Heart left ventricle (tissue), 16 donors: ENCODE results near the gene UCHL1. TPM values are rescaled to one million over a fixed set of nuclear protein-coding genes. Genes with fewer than 3 reads are reported as not detected.

ENCODE experiments used
- ATAC-seq, 4 donors: fragments of 200-7000 bp; cut with Tn5 transposase; one replicate each; pipeline ENCODE4 v1.9.1; 2020 to 2022; ENCODE audit warnings: moderate library complexity in 4 of 4, mild to moderate bottlenecking in 3 of 4, moderate number of reproducible peaks in 1 of 4
- DNase-seq, 5 donors: peaks; one replicate each; pipeline ENCODE4 v3.0.0-alpha.2; 2020
- H3K27ac ChIP-seq, 12 donors: fragments of 200-600 bp; sonication (generic) in 4 of 12; one replicate each; pipeline versions ENCODE4 v1.5.0 to v1.8.0; 2016 to 2022; ENCODE audit warnings: mild to moderate bottlenecking in 2 of 12
- H3K27me3 ChIP-seq, 9 donors: fragments of 200-600 bp; sonication (generic) in 2 of 9; one replicate each; pipeline versions ENCODE4 v1.5.1 to v1.8.0; 2016 to 2022; ENCODE audit warnings: mild to moderate bottlenecking in 3 of 9
- H3K36me3 ChIP-seq, 9 donors: fragments of 200-600 bp; sonication (generic) in 2 of 9; one replicate each; pipeline versions ENCODE4 v1.5.0 to v1.8.0; 2018 to 2022; ENCODE audit warnings: mild to moderate bottlenecking in 2 of 9
- H3K4me1 ChIP-seq, 12 donors: fragments of 200-600 bp; sonication (generic) in 4 of 12; one replicate each; pipeline versions ENCODE4 v1.5.0 to v1.8.0; 2016 to 2022; ENCODE audit warnings: mild to moderate bottlenecking in 3 of 12
- H3K4me3 ChIP-seq, 12 donors: fragments of 200-600 bp; sonication (generic) in 4 of 12; one replicate each; pipeline versions ENCODE4 v1.5.0 to v1.8.0; 2017 to 2022; ENCODE audit warnings: mild to moderate bottlenecking in 9 of 12, moderate library complexity in 4 of 12
- H3K9me3 ChIP-seq, 12 donors: fragments of 200-600 bp; sonication (generic) in 4 of 12; one replicate each; pipeline versions ENCODE4 v1.5.0 to v1.8.0; 2016 to 2022; ENCODE audit warnings: mild to moderate bottlenecking in 1 of 12
- CTCF ChIP-seq, 12 donors: fragments of 200-600 bp; sonication (generic) in 4 of 12; IDR thresholded peaks; one replicate each; pipeline versions ENCODE4 v1.5.0 to v1.8.0; 2018 to 2022; ENCODE audit warnings: antibody characterized with exemption in 12 of 12, mild to moderate bottlenecking in 5 of 12
- POLR2A ChIP-seq, 2 donors: fragments of 450-650 bp; IDR thresholded peaks; one replicate each; pipeline ENCODE4 v1.6.1; 2017; ENCODE audit warnings: antibody characterized with exemption in 2 of 2, mild to moderate bottlenecking in 2 of 2, moderate library complexity in 2 of 2
- WGBS, 4 donors: extraction: QIAGEN DNeasy Blood & Tissue Kit in 2 of 4; methylation state at CpG; one replicate each; pipeline versions ENCODE4 v1.1.5 to v1.1.7; 2013 to 2018; 5-methylcytosine and 5-hydroxymethylcytosine counted together
- intact Hi-C, 10 donors: fragments of 100-400 bp; cut with DNase I; formaldehyde crosslinking; loops; one replicate each; pipeline versions ENCODE4 v1.11.1 to v1.14.2; 2022
- polyA plus RNA-seq, 2 donors: library from polyadenylated mRNA; stranded (reverse); fragments of 200-250 nt; gene quantifications; one replicate each; pipeline ENCODE4 v1.2.3, GENCODE V29; 2013
- total RNA-seq, 9 donors: library from RNA; depleted of rRNA in 2 of 9; stranded (reverse); fragments of >200 nt in 2 of 9; fragmentation: NEBNext Ultra II Directional in 3 of 9; extraction: Animal tissue kit (Norgen Biotek cat#: 25700) in 3 of 9; gene quantifications; one replicate each; pipeline versions ENCODE4 v1.1.0 to v1.2.4, GENCODE V29; 2016 to 2023
- donor health status: ischemic (EF 13 %, LVEDD 7.1; RV severe dilation, severe dysfunction).
- donor health status: healthy with polysubstance abuse.
- donor health status: DM: no; HTN: yes; CAD: no.
- donor health status: DM: no; HTN: no; CAD: no.
- donor health status: ischemic (EF 25% LVEDD 6.9; RV normal size, moderate dysfunction).
- donor health status: ischemic (EF 25% LVEDD 5.7; RV mildly dilated, moderate dysfunction).
- donor health status: healthy.
- donor health status: DM: yes; HTN: yes; CAD: no.
- donor health status: ischemic (EF 35%, LVEDD 5.7; RV mildly dilated, moderate dysfunction).
- donor health status: nonischemic (EF 11% LVEDD 7.7; RV severe dilation, severe dysfunction).
- donor health status: DM: yes; HTN: yes; CAD: no.
- donor health status: PGD.
- donor health status: ischemic (EF 29% LVEDD 5.4; RV normal size, mild dysfunction).
- donor health status: nonischemic (EF 23%, LVEDD 6.1; RV moderate dilation, normal function).

The UCHL1 gene
- total and polyA plus RNA-seq, 11 donors, result 2.8 to 81.8 (median 17.7) TPM

- 91 to 93% (median 92%) methylated on average over 9 of the region's 9 CpGs for WGBS, 4 donors
- H3K4me3 ChIP-seq, result no peak overlapping the region
- H3K27ac ChIP-seq, result peak overlapping the region in 1 of 12 donors; percentile 1
- peaks cover 0 to 67% (median 27%) of the 10 kb centered on the region in 12 donors for H3K4me1 ChIP-seq
- intact Hi-C loops, result loop anchor here in 6 of 10 donors (5.0 to 10.0 kb wide), 8 partner anchors 48 to 475 kb away; no protein-coding TSS in a partner anchor
- H3K9me3 ChIP-seq, result peaks cover 0 to 7% (median 0%) of the 10 kb centered on the region in 12 donors
- DNase-seq (no peak), ATAC-seq (no peak)
- H3K27me3 ChIP-seq, result peaks cover 0 to 8% (median 0%) of the 10 kb centered on the region in 9 donors
- TF ChIP-seq CTCF (IDR thresholded peaks at IDR 0.05) (no peak), POLR2A (IDR thresholded peaks at IDR 0.05) (no peak)
- no peaks in the 10 kb centered on the region for H3K36me3 ChIP-seq
Measured at GRCh38 chr4:41209901-41210300, 46.8 kb upstream of the UCHL1 start.

GRCh38 chr4:41211951-41212615 lies 44.6 kb upstream of the UCHL1 start:
- H3K27ac ChIP-seq, result peak overlapping the region in 3 of 12 donors; percentile 1 to 43 (median 2)
- TF ChIP-seq CTCF (IDR thresholded peaks at IDR 0.05) (no peak), POLR2A (IDR thresholded peaks at IDR 0.05) (no peak)
- DNase-seq (no peak), ATAC-seq (no peak)
- H3K4me3 ChIP-seq, result peak overlapping the region in 11 of 12 donors; percentile 70 to 93 (median 87)
- H3K27me3 ChIP-seq, result peaks cover 0 to 8% (median 0%) of the 10 kb centered on the region in 9 donors
- peaks cover 0 to 64% (median 26%) of the 10 kb centered on the region in 12 donors for H3K4me1 ChIP-seq
- no peaks in the 10 kb centered on the region for H3K36me3 ChIP-seq
- H3K9me3 ChIP-seq, result peaks cover 0 to 7% (median 0%) of the 10 kb centered on the region in 12 donors
- WGBS, 4 donors, result 80 to 95% (median 91%) methylated on average over 1 of the region's 1 CpG
- intact Hi-C loops, result loop anchor here in 8 of 10 donors (2.0 to 10.0 kb wide), 11 partner anchors 55 to 477 kb away; no protein-coding TSS in a partner anchor

- intact Hi-C loops, result loop anchor here in 8 of 10 donors (2.0 to 10.0 kb wide), 11 partner anchors 55 to 478 kb away; no protein-coding TSS in a partner anchor
- DNase-seq (peak in 3 of 5 donors; percentile 31 to 55 (median 50)), ATAC-seq (peak in 3 of 4 donors; percentile 13 to 43 (median 43))
- no peaks in the 10 kb centered on the region for H3K36me3 ChIP-seq
- TF ChIP-seq POLR2A (IDR thresholded peaks at IDR 0.05) (no peak), CTCF (IDR thresholded peaks at IDR 0.05) (peak; percentile 33 to 78 (median 66))
- peaks cover 0 to 8% (median 0%) of the 10 kb centered on the region in 9 donors for H3K27me3 ChIP-seq
- WGBS, 4 donors, result 15 to 22% (median 18%) methylated on average over 12 of the region's 12 CpGs
- peak overlapping the region; percentile 70 to 93 (median 86) for H3K4me3 ChIP-seq
- peaks cover 0 to 64% (median 28%) of the 10 kb centered on the region in 12 donors for H3K4me1 ChIP-seq
- peaks cover 0 to 7% (median 0%) of the 10 kb centered on the region in 12 donors for H3K9me3 ChIP-seq
- H3K27ac ChIP-seq, result peak overlapping the region in 7 of 12 donors; percentile 1 to 94 (median 85)
Measured at GRCh38 chr4:41212616-41213203, 44.0 kb upstream of the UCHL1 start.
